GM21737 (cell line): ENCODE results near the gene NFKB1.
A peak's percentile ranks its signal among the peaks of the same experiment; 100 is the strongest.
"Not testable (repeated sequence)": the region's sequence is repeated elsewhere in the genome, so short reads cannot be mapped to it uniquely, and the experiment has no call there.

ENCODE experiments used
- ATAC-seq: cut with Tn5 transposase; IDR thresholded peaks from one replicate; pipeline ENCODE4 v1.9.1; 2021; ENCODE audit warnings: mild to moderate bottlenecking, moderate library complexity; ENCODE audit not compliant: unreplicated experiment

Gene NFKB1

GRCh38 chr4:102564399-102565059 lies 63.4 kb downstream of the NFKB1 start:
- peak; percentile 87 for ATAC-seq

- no peak for ATAC-seq
Observed at GRCh38 chr4:102565696-102566095, 64.5 kb downstream of the NFKB1 start.

- ATAC-seq: no peak
Observed at GRCh38 chr4:102566426-102566825, 65.3 kb downstream of the NFKB1 start.

GRCh38 chr4:102567427-102567826 lies 66.3 kb downstream of the NFKB1 start:
- no peak for ATAC-seq

GRCh38 chr4:102569200-102569599 lies 68.0 kb downstream of the NFKB1 start:
- no peak for ATAC-seq

GRCh38 chr4:102570211-102570610 lies 69.1 kb downstream of the NFKB1 start:
- not testable (repeated sequence) for ATAC-seq

GRCh38 chr4:102572452-102572851 lies 71.3 kb downstream of the NFKB1 start:
- no peak for ATAC-seq

GRCh38 chr4:102574317-102574716 lies 73.2 kb downstream of the NFKB1 start:
- ATAC-seq: no peak

- no peak for ATAC-seq
Observed at GRCh38 chr4:102575369-102576129, 74.4 kb downstream of the NFKB1 start.

- no peak for ATAC-seq
Observed at GRCh38 chr4:102578270-102578669, 77.1 kb downstream of the NFKB1 start.

GRCh38 chr4:102578819-102579218 lies 77.7 kb downstream of the NFKB1 start:
- no peak for ATAC-seq

GRCh38 chr4:102579794-102580462 lies 78.8 kb downstream of the NFKB1 start:
- ATAC-seq: no peak

- ATAC-seq: no peak
Observed at GRCh38 chr4:102580463-102580842, 79.3 kb downstream of the NFKB1 start.

- no peak for ATAC-seq
Observed at GRCh38 chr4:102584091-102584490, 82.9 kb downstream of the NFKB1 start.

- no peak for ATAC-seq
Observed at GRCh38 chr4:102585329-102585728, 84.2 kb downstream of the NFKB1 start.

- ATAC-seq: no peak
Observed at GRCh38 chr4:102586002-102586643, 85.0 kb downstream of the NFKB1 start.

- no peak for ATAC-seq
Observed at GRCh38 chr4:102586644-102587021, 85.5 kb downstream of the NFKB1 start.

GRCh38 chr4:102589743-102590142 lies 88.6 kb downstream of the NFKB1 start:
- no peak for ATAC-seq

GRCh38 chr4:102592256-102592655 lies 91.1 kb downstream of the NFKB1 start:
- no peak for ATAC-seq

- ATAC-seq: no peak
Observed at GRCh38 chr4:102593147-102593546, 92.0 kb downstream of the NFKB1 start.

- ATAC-seq: no peak
Observed at GRCh38 chr4:102594000-102594399, 92.8 kb downstream of the NFKB1 start.

- no peak for ATAC-seq
Observed at GRCh38 chr4:102596532-102596931, 95.4 kb downstream of the NFKB1 start.
